HG02571 (cell line): ENCODE measurements around the gene WDR4.
"Not testable (repeated sequence)": the region's sequence is repeated elsewhere in the genome, so short reads cannot be mapped to it uniquely, and the experiment has no call there.

Source experiments
- ATAC-seq: cut with Tn5 transposase; IDR thresholded peaks from one replicate; pipeline ENCODE4 v1.9.1; 2021; ENCODE audit warnings: mild to moderate bottlenecking, moderate library complexity; ENCODE audit not compliant: unreplicated experiment

WDR4 gene

DNA sequence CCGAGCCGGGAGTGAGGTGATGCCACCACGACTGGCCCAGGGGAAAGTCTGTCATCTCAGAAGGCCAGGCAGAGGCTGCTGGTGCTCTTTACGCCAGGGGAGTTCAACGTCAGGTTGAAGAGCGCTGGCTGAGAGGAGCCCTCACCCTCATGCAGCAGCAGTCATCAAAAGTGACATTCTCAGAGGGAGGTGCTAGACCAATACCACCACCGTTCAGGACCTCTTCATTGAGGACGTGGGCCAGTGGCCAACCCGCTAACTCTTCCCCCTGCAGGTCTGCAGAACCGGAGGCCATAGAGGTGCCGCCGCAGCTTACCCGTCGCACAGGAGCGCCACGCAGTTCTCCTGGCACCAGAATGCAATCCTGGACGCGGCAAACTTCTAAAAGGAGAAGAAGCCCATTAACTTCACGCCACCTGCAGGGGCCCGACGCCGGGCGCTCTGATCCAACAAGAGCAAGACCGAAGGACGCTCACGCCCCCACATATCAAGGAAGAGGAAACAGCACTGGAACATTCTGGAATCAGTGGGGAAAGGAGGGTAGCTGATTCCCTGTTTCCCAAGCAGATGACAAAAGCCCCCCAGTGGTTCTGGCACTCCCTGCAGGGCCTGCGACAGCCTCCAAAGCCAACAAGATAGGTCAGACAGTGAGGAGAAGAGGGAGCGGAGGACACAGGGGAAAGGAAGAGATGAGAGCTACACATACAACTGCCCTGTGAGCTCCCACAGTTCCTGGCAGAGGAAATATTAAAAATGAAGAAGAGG, 24.9 kb downstream of the WDR4 start:
- ATAC-seq: no peak

DNA sequence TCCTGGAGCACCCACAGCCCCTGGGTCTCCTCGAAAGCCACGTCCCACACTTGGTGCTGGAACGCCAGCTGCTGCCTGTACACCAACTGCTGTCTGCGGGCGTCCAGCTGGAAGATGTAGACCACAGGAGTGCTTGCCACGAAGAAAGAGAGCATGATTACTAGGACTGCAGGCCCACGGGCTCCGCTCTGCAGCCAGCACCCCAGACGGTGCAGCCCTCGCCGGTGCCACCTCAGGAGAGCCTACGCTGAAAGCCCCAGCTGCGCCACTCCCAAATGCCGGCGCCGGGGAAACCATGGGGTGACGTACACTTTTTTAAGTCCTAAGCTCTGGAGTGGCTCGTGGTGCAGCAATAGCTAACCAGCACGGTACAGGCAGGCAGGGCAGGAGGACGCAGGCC, 25.7 kb downstream of the WDR4 start:
- no peak for ATAC-seq

DNA sequence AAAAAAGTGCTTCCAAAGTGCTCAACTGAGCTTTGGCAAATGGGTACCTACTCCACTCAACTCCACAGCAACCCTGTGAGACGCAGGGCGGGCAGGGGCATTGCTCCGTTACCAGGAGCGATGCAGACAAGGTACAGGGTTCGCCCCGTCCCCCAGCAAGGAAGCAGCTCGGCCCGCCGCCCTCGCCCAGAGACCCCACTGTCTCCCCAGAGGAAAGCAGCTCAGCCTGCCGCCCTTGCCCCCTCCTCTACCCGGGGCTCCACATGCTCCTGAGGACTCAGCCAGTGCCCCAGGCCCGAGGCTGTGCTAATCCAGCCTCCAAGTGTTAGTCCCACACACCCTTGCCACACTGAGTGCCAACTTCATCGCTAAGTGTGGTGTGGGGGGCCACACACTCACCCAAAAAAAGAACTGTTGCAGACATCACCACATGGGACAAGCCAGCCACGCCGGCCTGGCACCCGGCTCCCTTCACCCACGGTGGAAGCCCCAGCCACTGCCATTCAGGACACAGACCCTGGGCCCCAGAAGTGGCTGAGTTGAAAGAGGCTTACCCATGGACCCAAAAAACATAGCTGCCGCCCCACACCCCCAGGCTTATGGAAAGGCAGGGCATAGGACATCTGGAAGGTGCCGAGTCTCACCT, 26.3 kb downstream of the WDR4 start:
- ATAC-seq: no peak

DNA sequence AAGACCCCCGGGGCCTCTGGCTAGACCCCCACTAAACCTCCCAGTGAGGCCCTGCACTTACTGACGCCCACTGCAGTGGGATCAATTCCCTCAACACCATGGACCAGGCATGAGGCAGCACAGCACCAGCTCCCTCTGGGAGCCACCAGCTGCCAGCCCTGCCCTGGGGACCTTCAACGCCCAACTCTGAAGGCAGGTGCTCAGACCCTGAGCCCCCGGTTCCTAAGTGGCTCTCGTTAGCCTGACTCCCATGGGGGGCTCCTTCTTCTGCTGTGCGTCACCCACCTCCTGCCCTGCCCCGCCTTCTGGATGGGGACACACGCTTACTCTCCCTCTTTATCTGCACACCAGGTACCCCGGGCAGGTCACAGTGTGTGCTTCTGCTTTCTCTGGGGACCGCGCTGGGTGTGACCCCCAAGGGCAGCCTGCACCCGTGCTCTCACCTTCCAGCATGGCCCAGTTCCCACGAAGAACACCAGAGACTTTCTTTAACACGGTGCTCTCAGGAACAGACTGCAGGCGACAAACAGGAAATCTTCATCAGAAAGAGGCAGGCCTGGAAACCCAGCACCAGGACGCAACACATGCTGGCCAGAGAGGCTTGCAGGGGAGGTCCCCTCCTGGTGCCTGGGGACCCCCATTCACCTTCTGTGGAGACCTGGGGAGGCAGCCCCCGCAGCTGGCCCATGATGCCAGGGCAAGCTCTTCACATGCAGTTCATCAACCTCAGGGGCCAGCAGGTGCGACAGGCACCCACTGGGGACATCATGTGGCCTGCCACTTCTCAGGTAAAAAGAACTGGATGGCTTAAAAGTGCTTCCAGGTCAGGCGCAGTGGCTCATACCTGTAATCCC, 27.3 kb downstream of the WDR4 start:
- ATAC-seq: no peak

DNA sequence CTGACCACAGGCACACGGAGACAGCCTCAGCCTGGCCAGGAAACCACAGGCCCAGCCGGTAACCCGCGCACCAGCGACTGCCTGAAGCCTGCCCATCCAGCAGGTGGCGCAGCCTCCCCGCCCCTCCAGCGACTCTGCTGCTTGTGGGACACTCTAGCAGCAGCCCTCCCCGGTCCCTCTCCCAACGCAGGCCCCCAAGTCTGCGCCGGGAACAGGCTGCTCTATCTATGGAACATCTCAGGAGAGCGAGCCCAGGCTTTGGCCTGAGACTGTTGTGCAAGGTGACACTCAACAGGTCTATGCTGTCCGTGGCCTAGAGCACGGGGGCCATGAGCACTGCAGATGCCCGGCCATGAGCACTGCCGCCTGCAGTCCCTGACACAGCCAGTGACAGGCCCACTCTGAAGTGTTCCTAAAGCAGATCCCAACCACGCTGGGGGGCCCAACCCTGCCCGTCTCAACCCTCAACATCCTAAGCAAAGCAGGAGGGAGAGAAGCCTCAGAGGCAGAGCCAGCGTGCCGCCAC, 28.4 kb downstream of the WDR4 start:
- ATAC-seq: no peak

DNA sequence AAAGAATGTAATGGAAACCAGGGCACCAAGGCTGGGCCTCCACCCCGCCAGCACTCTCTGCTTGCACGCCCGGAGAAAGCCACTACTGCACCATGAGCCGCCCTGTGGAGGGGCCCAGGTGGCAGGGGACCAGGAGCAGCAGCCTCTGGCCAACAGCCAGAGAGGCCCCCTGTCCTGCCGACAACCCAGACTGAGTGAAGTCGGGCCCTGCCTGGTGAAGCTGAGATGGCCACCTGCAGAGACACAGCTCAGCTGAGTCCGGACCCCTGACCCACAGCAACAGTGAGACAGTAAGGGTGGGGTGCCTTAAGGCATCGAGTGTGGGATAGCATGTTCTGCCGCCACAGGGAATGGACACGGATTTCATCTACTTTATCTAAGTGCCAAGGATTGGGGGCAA, 28.9 kb downstream of the WDR4 start:
- no peak for ATAC-seq

DNA sequence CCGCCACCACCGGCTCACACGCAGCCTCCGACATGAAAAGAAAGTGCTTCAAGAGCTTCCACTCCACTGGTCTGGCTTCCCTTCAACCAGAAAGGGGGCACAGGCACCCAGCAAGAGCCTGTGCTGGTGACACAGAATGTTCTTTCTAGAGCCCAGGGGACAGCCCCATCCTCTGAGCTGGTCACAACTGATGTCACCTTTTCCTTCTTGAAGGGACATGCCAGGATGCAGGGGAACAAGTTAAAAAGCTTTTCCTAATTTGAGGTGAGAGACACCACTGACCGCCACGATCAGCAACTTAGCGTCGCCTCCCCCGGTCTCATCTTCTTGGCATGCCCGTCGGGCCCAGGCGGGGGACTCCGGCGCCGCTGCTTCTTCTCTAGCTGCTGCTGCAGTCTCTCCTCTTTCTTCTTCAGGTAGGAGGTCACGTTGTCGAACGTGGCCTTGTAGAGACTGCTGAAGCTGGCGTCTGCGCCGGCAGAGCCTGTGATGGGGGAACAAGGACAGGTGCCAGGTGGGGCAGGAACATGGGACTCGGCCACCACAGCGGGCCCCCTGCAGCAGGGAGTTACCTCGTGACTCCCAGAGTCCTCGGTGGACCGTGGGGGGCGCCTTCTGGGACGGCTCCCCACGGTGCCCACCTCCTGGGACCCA, 29.5 kb downstream of the WDR4 start:
- ATAC-seq: no peak

DNA sequence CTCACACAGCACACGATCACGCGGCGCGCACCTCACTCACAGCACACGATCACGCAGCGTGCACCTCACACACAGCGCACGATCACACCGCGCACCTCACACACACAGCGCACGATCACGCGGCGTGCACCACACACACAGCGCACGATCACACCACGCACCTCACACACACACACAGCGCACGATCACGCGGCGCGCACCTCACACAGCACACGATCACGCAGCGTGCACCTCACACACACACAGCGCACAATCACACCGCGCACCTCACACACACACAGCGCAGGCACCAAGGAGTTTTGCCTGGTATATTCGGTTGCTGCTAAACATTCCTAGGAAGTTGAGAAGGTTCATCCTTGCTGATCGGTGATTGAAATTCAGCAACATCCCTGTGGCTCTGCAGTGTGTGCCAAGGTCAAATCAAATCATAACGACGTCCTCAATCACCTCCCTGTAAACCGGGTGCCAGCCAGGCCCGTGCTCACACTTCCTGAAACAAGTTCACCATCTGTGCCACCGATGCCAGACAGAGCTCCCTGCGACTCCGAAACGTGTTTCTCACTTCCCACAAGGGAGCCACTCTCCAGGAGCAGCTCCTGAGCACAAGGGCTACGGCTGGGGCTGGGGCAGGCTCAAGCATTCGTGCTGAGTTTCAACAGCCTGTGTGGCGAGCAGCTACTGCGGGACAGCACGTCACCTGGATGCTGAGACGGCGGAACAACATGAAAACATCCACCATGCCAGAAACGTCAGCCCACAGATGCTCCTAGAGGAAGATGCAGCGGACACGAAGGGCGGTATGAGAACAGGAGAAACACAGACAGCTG, 30.2 kb downstream of the WDR4 start:
- no peak for ATAC-seq

DNA sequence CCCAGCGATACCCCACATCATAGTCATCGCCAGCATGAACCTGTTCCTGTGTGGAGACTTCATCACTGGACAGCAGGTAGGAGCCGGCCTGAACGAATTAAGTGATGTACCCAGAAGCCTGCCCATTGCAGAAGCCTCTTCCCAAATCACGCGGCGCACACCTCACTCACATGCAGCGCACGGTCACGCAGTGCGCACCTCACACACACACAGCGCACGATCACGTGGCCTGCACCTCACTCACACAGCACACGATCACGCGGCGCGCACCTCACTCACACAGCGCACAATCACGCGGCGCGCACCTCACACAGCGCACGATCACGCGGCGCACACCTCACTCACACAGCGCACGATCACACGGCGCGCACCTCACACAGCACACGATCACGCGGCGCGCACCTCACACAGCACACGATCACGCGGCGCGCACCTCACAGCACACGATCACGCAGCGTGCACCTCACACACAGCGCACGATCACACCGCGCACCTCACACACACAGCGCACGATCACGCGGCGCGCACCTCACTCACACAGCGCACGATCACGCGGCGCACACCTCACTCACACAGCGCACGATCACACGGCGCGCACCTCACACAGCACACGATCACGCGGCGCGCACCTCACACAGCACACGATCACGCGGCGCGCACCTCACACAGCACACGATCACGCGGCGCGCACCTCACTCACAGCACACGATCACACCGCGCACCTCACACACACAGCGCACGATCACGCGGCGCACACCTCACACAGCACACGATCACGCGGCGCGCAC, 31.0 kb downstream of the WDR4 start:
- not testable (repeated sequence) for ATAC-seq

DNA sequence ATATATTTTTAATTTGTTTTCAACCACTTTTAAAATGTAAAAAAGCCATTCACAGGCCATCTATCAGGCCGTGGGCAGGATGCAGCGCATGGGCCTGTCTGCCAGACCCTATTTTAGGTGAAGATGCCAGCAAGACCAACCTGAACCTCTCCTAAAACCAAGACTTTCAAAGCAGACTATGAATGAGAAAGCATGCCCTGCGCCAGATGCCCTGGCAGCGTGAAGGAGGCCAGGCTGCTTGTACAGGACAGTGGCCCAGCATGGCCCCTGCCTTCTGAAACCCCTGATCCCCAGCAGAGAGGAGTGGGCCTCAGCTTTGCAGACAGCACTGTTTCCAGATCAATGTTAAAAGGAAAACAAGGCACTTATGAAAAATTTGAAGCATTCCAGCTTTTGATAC, 31.6 kb downstream of the WDR4 start:
- ATAC-seq: no peak

DNA sequence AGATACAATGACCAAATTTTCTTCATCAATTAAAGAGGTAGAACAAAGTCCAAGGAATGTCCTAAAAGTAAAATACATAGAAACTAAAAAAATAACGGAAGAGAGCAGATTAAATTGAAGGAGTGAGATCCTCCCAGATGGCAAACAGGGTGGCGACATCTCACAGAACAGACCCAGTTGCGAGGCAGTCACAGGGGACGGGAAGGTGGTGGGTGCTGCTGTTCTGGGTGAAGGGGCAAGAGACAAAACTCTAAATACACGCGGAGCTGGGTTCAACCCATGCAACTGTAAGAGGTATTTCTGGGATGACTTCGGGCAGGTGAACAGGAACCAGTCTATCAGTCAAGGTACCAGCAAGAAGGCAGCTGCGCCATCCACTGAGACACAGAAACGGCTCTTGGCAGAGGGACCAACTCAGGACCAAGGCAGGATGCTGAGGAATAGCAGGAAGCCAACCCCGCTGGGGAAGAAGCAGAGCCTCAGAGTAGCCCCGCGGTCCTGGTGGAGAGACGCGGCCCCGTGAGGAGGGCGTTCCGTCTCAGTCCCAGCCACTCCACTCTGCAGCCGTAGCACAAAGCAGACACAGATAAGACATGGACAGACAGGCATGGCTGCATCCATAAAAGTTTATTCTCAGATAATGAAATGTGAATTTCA, 32.2 kb downstream of the WDR4 start:
- no peak for ATAC-seq

DNA sequence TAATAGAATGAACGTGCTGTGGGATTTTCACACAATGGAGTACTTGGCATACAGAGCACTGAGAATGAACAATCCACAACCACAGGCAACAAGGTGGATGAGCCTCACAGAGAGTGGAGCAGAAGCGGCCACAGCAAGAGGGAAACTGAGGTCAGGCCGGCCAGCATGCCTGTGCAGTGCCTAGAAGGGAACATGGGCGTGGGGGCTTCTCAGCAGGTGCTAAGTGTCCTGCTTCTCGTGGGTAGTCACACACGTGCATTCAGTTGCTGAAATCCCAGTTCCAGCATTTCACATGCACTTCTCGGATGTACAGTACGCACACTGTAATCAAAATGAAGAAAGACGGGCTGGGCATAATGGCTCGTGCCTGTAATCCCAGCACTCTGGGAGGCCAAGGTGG, 33.1 kb downstream of the WDR4 start:
- no peak for ATAC-seq

DNA sequence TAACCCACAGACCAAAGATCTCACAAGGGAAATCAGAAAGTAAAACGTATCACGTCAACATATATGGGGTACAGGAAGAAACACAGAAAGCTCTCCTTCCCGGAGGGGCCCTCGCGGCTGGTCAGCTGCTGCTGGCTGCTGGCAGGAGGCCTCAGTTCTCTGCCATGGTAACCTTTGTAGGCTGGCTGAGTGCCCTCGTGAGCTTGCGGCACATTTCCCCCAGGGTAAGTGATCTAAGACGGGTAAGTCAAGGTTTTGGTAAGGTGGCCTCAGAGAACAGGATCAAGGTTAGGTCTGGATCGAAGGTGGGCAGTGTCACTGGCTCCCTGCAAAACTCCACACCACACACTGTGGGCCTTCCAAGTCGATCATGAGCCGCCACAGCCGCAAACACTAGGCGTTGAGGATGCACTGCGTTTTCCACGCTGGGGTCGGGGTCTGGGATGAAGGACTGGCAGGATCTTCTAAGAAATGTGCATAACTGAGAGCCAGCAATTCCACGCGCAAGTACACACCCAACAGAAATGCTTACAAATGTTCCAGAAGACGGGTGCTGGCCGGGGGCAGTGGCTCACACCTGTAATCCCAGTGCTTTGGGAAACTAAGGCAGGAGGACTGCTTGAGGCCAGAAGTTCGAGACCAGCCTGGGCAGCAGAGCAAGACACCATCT, 33.9 kb downstream of the WDR4 start:
- ATAC-seq: no peak

DNA sequence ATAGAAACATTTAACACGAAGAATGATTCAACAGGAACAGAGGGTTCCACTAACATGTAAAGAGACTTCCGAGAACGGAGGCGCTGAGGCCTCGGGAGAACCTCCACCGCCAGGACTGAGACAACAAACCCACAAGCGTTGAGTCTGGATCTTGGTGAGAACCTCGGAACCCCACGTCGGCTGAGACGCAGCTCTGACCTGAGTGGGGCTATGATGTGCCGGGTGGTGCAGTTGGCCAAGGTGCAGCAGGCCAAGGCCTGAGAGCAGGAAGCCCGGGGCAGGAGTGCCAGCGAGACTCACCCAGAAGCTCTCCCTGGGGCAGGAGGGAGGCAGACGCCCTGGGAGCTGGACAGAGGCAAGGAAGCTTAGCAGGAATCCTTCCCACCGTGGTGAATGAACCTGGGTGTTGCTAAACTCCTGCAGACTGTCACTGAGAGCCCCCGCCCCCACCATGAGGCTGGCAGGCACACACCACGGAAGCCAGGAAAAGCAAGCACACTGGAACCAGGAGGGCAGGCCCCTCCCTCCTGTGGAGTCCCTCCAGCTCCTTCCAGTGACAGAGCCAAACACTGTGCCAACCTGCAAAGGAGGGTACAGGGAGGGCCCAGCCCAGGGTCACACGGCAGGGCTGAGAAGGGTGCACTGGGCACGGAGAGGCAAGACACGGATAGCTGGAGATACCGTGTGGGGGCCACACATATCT, 34.8 kb downstream of the WDR4 start:
- ATAC-seq: no peak

DNA sequence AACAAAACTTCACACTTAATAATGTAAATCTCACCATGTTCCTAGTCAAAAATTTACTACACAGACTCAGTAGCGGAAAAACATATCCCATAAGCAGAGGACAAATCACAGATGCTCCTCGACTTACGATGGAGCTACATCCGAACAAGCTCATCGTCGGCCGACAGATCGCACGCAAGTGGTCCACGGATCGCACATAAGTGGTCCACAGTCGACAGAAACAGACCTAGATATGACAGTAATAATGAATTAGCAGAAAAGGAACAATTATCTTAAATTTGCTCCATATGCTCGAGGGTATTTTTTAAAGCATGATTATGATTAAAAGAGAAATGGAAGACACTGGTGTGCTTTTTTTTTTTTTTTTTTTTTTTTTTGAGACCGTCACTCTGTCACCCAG, 36.3 kb downstream of the WDR4 start:
- ATAC-seq: no peak

DNA sequence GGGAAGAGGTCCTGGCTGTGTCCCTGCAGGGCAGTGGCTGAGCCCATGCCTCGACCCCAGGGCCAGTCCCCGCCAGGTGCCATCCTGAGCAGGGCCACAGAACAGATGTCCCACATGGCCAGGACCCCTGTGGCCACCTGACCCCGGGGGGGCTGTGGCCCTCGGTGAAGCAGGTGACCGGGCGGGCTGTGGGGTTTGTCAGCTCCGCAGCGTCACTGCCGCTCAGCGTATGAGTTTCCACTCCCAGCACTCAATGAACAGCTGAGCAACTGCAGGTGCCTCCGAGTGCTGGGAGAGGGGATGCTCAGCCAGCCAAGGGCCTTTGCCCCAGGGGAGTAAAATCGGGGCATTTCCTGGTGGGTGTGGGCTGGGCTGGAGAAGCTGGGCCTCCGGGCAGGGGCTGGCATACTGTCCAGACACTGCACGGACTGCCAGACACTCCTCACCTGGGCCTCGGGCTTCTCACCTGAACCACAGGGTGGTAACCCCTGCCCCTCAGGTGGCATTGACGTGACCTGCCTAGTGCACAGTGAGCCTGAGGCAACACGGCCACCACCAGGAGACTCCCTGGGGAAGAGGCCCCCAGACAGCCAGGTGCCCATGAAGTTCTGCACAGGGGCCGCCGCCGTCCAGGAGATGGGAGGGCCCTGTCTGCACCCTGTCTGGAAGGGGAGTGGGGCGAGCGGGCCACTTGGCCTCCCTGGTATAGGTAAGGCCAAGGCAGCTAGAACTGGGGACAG, 37.3 kb downstream of the WDR4 start:
- not testable (repeated sequence) for ATAC-seq
